ENCODE measurements around the gene TSPAN33. TPM values are rescaled to one million over a fixed set of nuclear protein-coding genes. Genes with fewer than 3 reads are reported as not detected.
A peak's percentile ranks its signal among the peaks of the same experiment; 100 is the strongest.

Gene TSPAN33
- total and polyA plus RNA-seq, 10 of the 15 experiments (the other 5 are each of a cell fraction or from before 2014, with no cell fraction given) = 12.0 to 123 (median 86.3) TPM

- Histone ChIP-seq H2AFZ (ENCODE audit: control insufficient read depth, low read depth, low read length) (peak overlapping the region; percentile 75), H3K27me3 (replicated peaks in 1 of 2; ENCODE audit: control insufficient read depth in 2 of 2, insufficient read depth in 2 of 2, low read length in 1 of 2) (0 out of 4 replicates have a peak, but pooled peaks cover 0 to 1% of the 10 kb centered on the region in 2 experiments), H3K4me3 (peak overlapping the region; percentile 92; the same call in 1 of the 2 replicates), H3K4me1 (ENCODE audit: control insufficient read depth, insufficient read depth, low read length) (peaks cover 8% of the 10 kb centered on the region), H4K20me1 (ENCODE audit: control insufficient read depth, insufficient read depth) (no peaks in the 10 kb centered on the region), H3K4me2 (ENCODE audit: control insufficient read depth, insufficient read depth) (peak overlapping the region; percentile 99), H3K27ac (ENCODE audit: control insufficient read depth, insufficient read depth) (no peak overlapping the region), H3K9ac (ENCODE audit: control insufficient read depth, insufficient read depth, low read length) (peak overlapping the region; percentile 73), H3K79me2 (ENCODE audit: control insufficient read depth, insufficient read depth, low read length) (no peaks in the 10 kb centered on the region; the same call in 1 of the 2 replicates), H3K9me3 (replicated peaks; ENCODE audit: control insufficient read depth, insufficient read depth, low read length) (no peaks in the 10 kb centered on the region), H3K36me3 (ENCODE audit: control insufficient read depth in 2 of 2, insufficient read depth in 2 of 2, low read length in 1 of 2) (no peaks in the 10 kb centered on the region)
- TF ChIP-seq IKZF2 (IDR thresholded peaks at IDR 0.05) (peak in 1 of 2 experiments; percentile 11; a peak in 1 of 4 replicates), RUNX3 (IDR thresholded peaks at IDR 0.05; ENCODE audit: low read length) (peak; percentile 53; the same call in 1 of the 2 replicates), KAT2A (conservative IDR thresholded peaks at IDR 0.05; ENCODE audit: control insufficient read depth, low read depth, low read length) (no peak), STAT3 (IDR thresholded peaks at IDR 0.05; ENCODE audit: low read depth, low read length) (no peak), SRF (IDR thresholded peaks at IDR 0.05; ENCODE audit: low read depth in 2 of 2, low read length in 2 of 2) (no peak), HDAC2 (IDR thresholded peaks at IDR 0.05) (no peak)
- ATAC-seq (no peak), FAIRE-seq (no peak), DNase-seq (ENCODE audit: low read depth, low spot score) (no peak)
- WGBS (ENCODE audit: insufficient coverage, insufficient replicate concordance, low lambda C conversion rate, missing lambda C conversion rate) = 56% methylated on average over 14 of the region's 14 CpGs
- CTCF ChIA-PET = no interaction called here
- RAD21 ChIA-PET (ENCODE audit: unreplicated experiment) = no interaction called here
- SMC1A ChIA-PET (ENCODE audit: uncharacterized antibody, unreplicated experiment) = no interaction called here
- POLR2A ChIA-PET = no interaction called here
- no TSS peak for BruUV-seq (replicated peaks)
- in situ Hi-C loops (cut with MboI) (no loop called here), intact Hi-C loops (cut with micrococcal nuclease; ENCODE audit: unreplicated experiment) (no loop called here)
Measured at GRCh38 chr7:129187681-129188371, 43.3 kb downstream of the TSPAN33 start.

GRCh38 chr7:129188372-129188891 is 43.9 kb downstream of the TSPAN33 start, which contains the start of gene SMO:
Gene SMO, plus strand, starts transcription at chr7:129188633. Its CDS starts 519 bp downstream, at chr7:129189152.
- FAIRE-seq (no peak), DNase-seq (ENCODE audit: low read depth, low spot score) (no peak), ATAC-seq (peak; percentile 59)
- ChIA-PET RAD21 (ENCODE audit: unreplicated experiment) (no interaction called here), SMC1A (ENCODE audit: uncharacterized antibody, unreplicated experiment) (no interaction called here), CTCF (no interaction called here), POLR2A (no interaction called here)
- H4K20me1 ChIP-seq (ENCODE audit: control insufficient read depth, insufficient read depth) = no peaks in the 10 kb centered on the region
- H3K79me2 ChIP-seq (ENCODE audit: control insufficient read depth, insufficient read depth, low read length) = no peaks in the 10 kb centered on the region; the same call in 1 of the 2 replicates
- no peaks in the 10 kb centered on the region for H3K36me3 ChIP-seq (ENCODE audit: control insufficient read depth in 2 of 2, insufficient read depth in 2 of 2, low read length in 1 of 2)
- no TSS peak for BruUV-seq (replicated peaks)
- H3K27ac ChIP-seq (ENCODE audit: control insufficient read depth, insufficient read depth) = no peak within 1 kb of the TSS
- H3K27me3 ChIP-seq (replicated peaks in 1 of 2; ENCODE audit: control insufficient read depth in 2 of 2, insufficient read depth in 2 of 2, low read length in 1 of 2) = 0 out of 4 replicates have a peak, but pooled peaks cover 0 to 1% of the 10 kb centered on the region in 2 experiments
- 2% methylated on average over 35 of the region's 48 CpGs for WGBS (ENCODE audit: insufficient coverage, insufficient replicate concordance, low lambda C conversion rate, missing lambda C conversion rate)
- peak within 1 kb of the TSS; percentile 99 for H3K4me2 ChIP-seq (ENCODE audit: control insufficient read depth, insufficient read depth)
- intact Hi-C loops (cut with micrococcal nuclease; ENCODE audit: unreplicated experiment) (no loop called here), in situ Hi-C loops (cut with MboI) (no loop called here)
- no peaks in the 10 kb centered on the region for H3K9me3 ChIP-seq (replicated peaks; ENCODE audit: control insufficient read depth, insufficient read depth, low read length)
- H3K4me3 ChIP-seq = peak within 1 kb of the TSS; percentile 92
- peak within 1 kb of the TSS; percentile 75 for H2AFZ ChIP-seq (ENCODE audit: control insufficient read depth, low read depth, low read length)
- H3K9ac ChIP-seq (ENCODE audit: control insufficient read depth, insufficient read depth, low read length) = peak within 1 kb of the TSS; percentile 73
- H3K4me1 ChIP-seq (ENCODE audit: control insufficient read depth, insufficient read depth, low read length) = peaks cover 8% of the 10 kb centered on the region
- TF ChIP-seq IKZF2 (IDR thresholded peaks at IDR 0.05) (0 out of 4 replicates have a peak, but pooled peaks of 1 of the 2 experiments have one; percentile 3), MLLT1 (IDR thresholded peaks at IDR 0.05) (peak; percentile 54; the same call in 1 of the 2 replicates), BHLHE40 (IDR thresholded peaks at IDR 0.05; ENCODE audit: borderline replicate concordance in 1 of 2, low read depth in 2 of 2, low read length in 1 of 2) (peak in 1 of 2 experiments; percentile 19; a peak in 1 of 4 replicates), NR2C1 (IDR thresholded peaks at IDR 0.05) (no peak), IRF4 (IDR thresholded peaks at IDR 0.05; ENCODE audit: low read depth, low read length) (no peak), SRF (IDR thresholded peaks at IDR 0.05; ENCODE audit: low read depth in 2 of 2, low read length in 2 of 2) (0 out of 4 replicates have a peak, but pooled peaks of 1 of the 2 experiments have one; percentile 27), RBBP5 (conservative IDR thresholded peaks at IDR 0.05) (no peak), CREM (IDR thresholded peaks at IDR 0.05; ENCODE audit: low read depth) (no peak)

Data from GM12878 (cell line).